OCI-LY7 (cell line): ENCODE results near the gene COL4A1. TPM values are rescaled to one million over a fixed set of nuclear protein-coding genes. Genes with fewer than 3 reads are reported as not detected.

Source experiments
- BruUV-seq: library from RNA; stranded (reverse); fragments of 400-500 nt; replicated peaks from 2 replicates; lab custom pipeline; 2021; lab: Mats Ljungman, UMichigan
- CTCF ChIA-PET: fragments of 300-600 bp; sonication (Branson Sonifier 250); formaldehyde crosslinking; loops from one replicate; lab custom pipeline; 2022; ENCODE audit warnings: antibody characterized with exemption; ENCODE audit not compliant: unreplicated experiment; lab: Charles Lee
- POLR2A ChIA-PET: fragments of 300-600 bp; sonication (Branson Sonifier 250); formaldehyde crosslinking; loops from one replicate; lab custom pipeline; 2022; ENCODE audit warnings: antibody characterized with exemption; lab: Charles Lee
- DNase-seq: peaks from one replicate; pipeline ENCODE4 v3.0.0-alpha.2; 2015; ENCODE audit warnings: low spot score
- H2AFZ ChIP-seq: fragments of 200-600 bp; sonication (generic), shearing (Covaris generic); 2 replicates; pipeline ENCODE4 v1.6.1; 2014; ENCODE audit warnings: mild to moderate bottlenecking, antibody characterized with exemption, low read length, moderate library complexity
- H3K27ac ChIP-seq: fragments of 200-600 bp; sonication (generic); 2 replicates; pipeline ENCODE4 v1.5.1; 2014; ENCODE audit warnings: mixed run types, low read depth, mild to moderate bottlenecking, moderate library complexity, low read length, inconsistent platforms; ENCODE audit not compliant: poor library complexity, severe bottlenecking
- H3K36me3 ChIP-seq: fragments of 200-600 bp; sonication (generic); 2 replicates; pipeline ENCODE4 v1.6.1; 2014; ENCODE audit warnings: mild to moderate bottlenecking, antibody characterized with exemption, low read length, moderate library complexity, mixed read lengths; ENCODE audit not compliant: insufficient read depth
- H3K4me1 ChIP-seq: fragments of 200-600 bp; sonication (generic); 2 replicates; pipeline ENCODE4 v1.5.1; 2014; ENCODE audit warnings: mild to moderate bottlenecking, low read length; ENCODE audit not compliant: insufficient read depth, poor library complexity, severe bottlenecking
- H3K4me2 ChIP-seq: fragments of 200-600 bp; sonication (generic); 2 replicates; pipeline ENCODE4 v1.6.1; 2014; ENCODE audit warnings: mild to moderate bottlenecking, low read length
- H3K4me3 ChIP-seq: fragments of 200-600 bp; sonication (generic); 2 replicates; pipeline ENCODE4 v1.5.1; 2014; ENCODE audit warnings: mild to moderate bottlenecking, low read depth, low read length; ENCODE audit not compliant: poor library complexity, severe bottlenecking
- H3K79me2 ChIP-seq: fragments of 200-600 bp; sonication (generic); 2 replicates; pipeline ENCODE4 v1.6.1; 2016; ENCODE audit warnings: low read depth, mild to moderate bottlenecking, low read length, moderate library complexity, mixed read lengths; ENCODE audit not compliant: insufficient read depth
- H3K9me2 ChIP-seq: fragments of 200-600 bp; sonication (generic); 2 replicates; pipeline ENCODE4 v1.6.1; 2016; ENCODE audit warnings: mild to moderate bottlenecking, low read length, mixed read lengths; ENCODE audit not compliant: insufficient read depth
- H3K9me3 ChIP-seq: fragments of 200-600 bp; sonication (generic); 2 replicates; pipeline ENCODE4 v1.6.1; 2014; ENCODE audit warnings: mild to moderate bottlenecking, mixed run types, low read length, mixed read lengths
- H4K20me1 ChIP-seq: fragments of 200-600 bp; sonication (generic); 2 replicates; pipeline ENCODE4 v1.6.1; 2014; ENCODE audit warnings: mild to moderate bottlenecking, antibody characterized with exemption, low read length, moderate library complexity, mixed read lengths; ENCODE audit not compliant: insufficient read depth
- EZH2phosphoT487 ChIP-seq: fragments of 200-600 bp; sonication (generic); IDR thresholded peaks from 2 replicates; pipeline ENCODE4 v1.6.1; 2018; ENCODE audit warnings: low read depth, borderline replicate concordance, mild to moderate bottlenecking, mixed run types, antibody characterized with exemption, low read length, moderate library complexity, mixed read lengths
- intact Hi-C: fragments of 100-400 bp; cut with micrococcal nuclease; formaldehyde crosslinking; loops from one replicate; pipeline ENCODE4 v1.10.0; 2022; ENCODE audit not compliant: unreplicated experiment
- total RNA-seq, 2 experiments: library from RNA; depleted of rRNA in 1 of 2; stranded (reverse); fragments of >200 nt in 1 of 2; shearing (Covaris generic) in 1 of 2; gene quantifications; 2 replicates each; pipeline ENCODE4 v1.2.3, GENCODE V29; 2014 to 2022
- TF ChIP-seq, protein P1 (sequence below): fragments of 200-600 bp; sonication (generic); conservative IDR thresholded peaks from 2 replicates; pipeline ENCODE4 v1.5.1; 2014; ENCODE audit warnings: mild to moderate bottlenecking, antibody characterized with exemption, low read length, moderate library complexity, mixed read lengths

COL4A1 gene
- total RNA-seq, 2 experiments from 2014 or later = 0.06 TPM; not detected in 1

DNA sequence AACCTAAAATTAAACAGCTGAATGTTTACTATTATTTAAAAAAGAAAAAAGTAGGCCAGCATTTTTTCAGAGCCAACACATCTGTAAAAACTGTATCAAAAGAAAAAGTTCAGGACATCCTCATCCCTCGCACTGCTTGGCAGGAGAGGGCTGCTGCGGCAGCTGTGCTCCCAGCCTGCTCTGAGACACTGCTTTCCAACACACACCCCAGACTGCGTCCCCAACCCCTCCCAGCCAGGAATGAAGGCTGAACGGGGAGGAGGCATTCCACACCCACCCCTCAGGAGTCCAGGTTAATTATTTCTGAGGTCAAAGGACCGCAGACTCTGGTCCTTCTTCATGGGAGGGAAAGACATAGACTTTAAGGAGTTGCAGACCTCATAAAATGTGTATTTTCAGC is 43.1 kb downstream of the COL4A1 start:
- intact Hi-C loops = no loop called here
- DNase-seq = no peak
- H3K27ac ChIP-seq = no peak overlapping the region
- no peaks in the 10 kb centered on the region for H4K20me1 ChIP-seq
- no peak overlapping the region for H3K4me3 ChIP-seq
- no peak overlapping the region for H3K4me2 ChIP-seq
- CTCF ChIA-PET = no interaction called here
- H3K36me3 ChIP-seq = no peaks in the 10 kb centered on the region
- no peak overlapping the region for H2AFZ ChIP-seq
- H3K4me1 ChIP-seq = no peaks in the 10 kb centered on the region
- H3K9me3 ChIP-seq = no peaks in the 10 kb centered on the region
- POLR2A ChIA-PET = no interaction called here
- BruUV-seq = no TSS peak
- no peaks in the 10 kb centered on the region for H3K79me2 ChIP-seq
- no peak for TF ChIP-seq EZH2phosphoT487
- TF ChIP-seq, protein P1, sequence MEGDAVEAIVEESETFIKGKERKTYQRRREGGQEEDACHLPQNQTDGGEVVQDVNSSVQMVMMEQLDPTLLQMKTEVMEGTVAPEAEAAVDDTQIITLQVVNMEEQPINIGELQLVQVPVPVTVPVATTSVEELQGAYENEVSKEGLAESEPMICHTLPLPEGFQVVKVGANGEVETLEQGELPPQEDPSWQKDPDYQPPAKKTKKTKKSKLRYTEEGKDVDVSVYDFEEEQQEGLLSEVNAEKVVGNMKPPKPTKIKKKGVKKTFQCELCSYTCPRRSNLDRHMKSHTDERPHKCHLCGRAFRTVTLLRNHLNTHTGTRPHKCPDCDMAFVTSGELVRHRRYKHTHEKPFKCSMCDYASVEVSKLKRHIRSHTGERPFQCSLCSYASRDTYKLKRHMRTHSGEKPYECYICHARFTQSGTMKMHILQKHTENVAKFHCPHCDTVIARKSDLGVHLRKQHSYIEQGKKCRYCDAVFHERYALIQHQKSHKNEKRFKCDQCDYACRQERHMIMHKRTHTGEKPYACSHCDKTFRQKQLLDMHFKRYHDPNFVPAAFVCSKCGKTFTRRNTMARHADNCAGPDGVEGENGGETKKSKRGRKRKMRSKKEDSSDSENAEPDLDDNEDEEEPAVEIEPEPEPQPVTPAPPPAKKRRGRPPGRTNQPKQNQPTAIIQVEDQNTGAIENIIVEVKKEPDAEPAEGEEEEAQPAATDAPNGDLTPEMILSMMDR = no peak
- no peaks in the 10 kb centered on the region for H3K9me2 ChIP-seq

DNA sequence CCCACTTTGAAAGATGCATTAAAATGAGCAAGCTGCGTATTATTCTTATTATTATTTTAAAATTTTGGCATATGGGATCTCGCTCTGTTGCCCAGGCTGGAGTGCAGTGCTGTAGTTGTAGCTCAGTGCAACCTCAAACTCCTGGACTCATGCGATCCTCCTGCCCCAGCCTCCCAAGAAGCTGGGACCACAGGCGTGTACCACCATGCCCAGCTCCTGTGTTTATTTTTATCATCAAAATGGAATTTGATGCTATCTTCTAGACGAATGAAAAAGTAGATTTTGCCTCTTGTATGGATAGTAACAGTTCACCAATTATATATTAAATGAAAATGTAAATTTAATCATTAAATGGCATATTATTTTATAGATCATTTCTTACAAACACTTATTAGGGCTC is 43.6 kb downstream of the COL4A1 start:
- no TSS peak for BruUV-seq
- TF ChIP-seq, protein P1 = no peak
- no peak for TF ChIP-seq EZH2phosphoT487

DNA sequence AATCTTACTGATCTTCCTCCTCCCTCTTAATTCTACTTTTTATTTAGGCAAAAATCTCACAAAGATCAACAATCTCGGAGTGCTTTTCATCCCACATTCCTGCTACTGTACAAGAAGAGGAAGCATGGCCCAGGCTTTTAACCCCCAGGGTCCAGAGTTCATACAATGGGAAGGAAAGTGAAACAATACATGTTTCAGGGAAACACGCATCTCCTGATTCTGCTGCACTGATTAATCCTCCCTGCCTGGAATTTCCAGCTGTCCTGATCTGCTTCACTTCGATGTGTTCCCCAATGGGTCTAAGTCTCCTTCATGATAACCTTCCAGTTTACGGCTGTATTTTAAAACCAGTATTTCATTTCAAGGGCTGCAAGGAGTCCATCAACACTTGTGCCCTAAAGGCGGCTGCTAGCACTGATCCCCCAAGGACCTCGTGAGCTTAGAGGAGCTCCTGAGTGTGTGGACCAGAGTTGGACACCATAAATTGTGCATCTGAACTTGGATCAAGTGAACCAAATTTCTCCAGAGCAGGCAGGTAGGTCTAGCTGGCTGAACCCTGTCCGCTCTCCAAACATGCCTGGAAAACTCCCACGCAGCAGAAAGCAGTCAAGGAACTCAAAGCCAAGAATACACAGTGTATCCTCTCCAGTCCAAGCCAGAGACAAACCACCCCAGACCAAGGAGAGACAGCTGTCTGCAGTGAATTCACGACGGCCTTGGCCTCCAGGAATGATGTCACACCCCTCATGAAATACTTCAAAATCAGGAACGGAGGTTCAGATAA is 44.3 kb downstream of the COL4A1 start:
- H3K4me1 ChIP-seq = no peaks in the 10 kb centered on the region
- no peaks in the 10 kb centered on the region for H4K20me1 ChIP-seq
- H3K36me3 ChIP-seq = no peaks in the 10 kb centered on the region
- no peak for DNase-seq
- no peak overlapping the region for H3K4me3 ChIP-seq
- ChIA-PET POLR2A (no interaction called here), CTCF (no interaction called here)
- intact Hi-C loops = no loop called here
- H3K27ac ChIP-seq = no peak overlapping the region
- no peak overlapping the region for H2AFZ ChIP-seq
- no TSS peak for BruUV-seq
- no peak overlapping the region for H3K4me2 ChIP-seq
- H3K9me2 ChIP-seq = no peaks in the 10 kb centered on the region
- no peaks in the 10 kb centered on the region for H3K9me3 ChIP-seq
- no peaks in the 10 kb centered on the region for H3K79me2 ChIP-seq
- no peak for TF ChIP-seq EZH2phosphoT487
- TF ChIP-seq, protein P1 = no peak

More for the DNA sequence above, 43.6 kb downstream of the COL4A1 start:
- H3K4me2 ChIP-seq = no peak overlapping the region
- intact Hi-C loops = no loop called here
- H3K36me3 ChIP-seq = no peaks in the 10 kb centered on the region
- ChIA-PET POLR2A (no interaction called here), CTCF (no interaction called here)
- no peak overlapping the region for H2AFZ ChIP-seq
- no peaks in the 10 kb centered on the region for H3K79me2 ChIP-seq
- no peak overlapping the region for H3K27ac ChIP-seq
- no peaks in the 10 kb centered on the region for H3K4me1 ChIP-seq
- no peaks in the 10 kb centered on the region for H3K9me3 ChIP-seq
- no peak overlapping the region for H3K4me3 ChIP-seq
- H3K9me2 ChIP-seq = no peaks in the 10 kb centered on the region
- no peak for DNase-seq
- H4K20me1 ChIP-seq = no peaks in the 10 kb centered on the region
